Fibroblast of the aortic adventitia (primary cell): ENCODE results near the gene DUSP7. TPM values are rescaled to one million over a fixed set of nuclear protein-coding genes. Genes with fewer than 3 reads are reported as not detected.

Experiments
- DNase-seq: peaks from one replicate; pipeline ENCODE4 v3.0.0-alpha.2; 2010; ENCODE audit warnings: low read depth
- H3K4me3 ChIP-seq: 2 replicates; pipeline ENCODE4 v1.5.1; 2011; ENCODE audit warnings: low read depth, mild to moderate bottlenecking, control low read depth, low read length, moderate library complexity
- CTCF ChIP-seq: IDR thresholded peaks from 2 replicates; pipeline ENCODE4 v1.5.1; 2011; ENCODE audit warnings: mild to moderate bottlenecking, low read length, control low read depth, inconsistent platforms; ENCODE audit not compliant: insufficient read depth
- total RNA-seq: library from RNA; depleted of rRNA; stranded (reverse); fragments of >200 nt; gene quantifications from 2 replicates; pipeline ENCODE4 v1.2.3, GENCODE V29; 2012; ENCODE audit warnings: low replicate concordance

Gene DUSP7
- total RNA-seq, 1 donor = 12.8 TPM

- DNase-seq = no peak
- no peak for TF ChIP-seq CTCF
- no peak overlapping the region for H3K4me3 ChIP-seq
Measured at GRCh38 chr3:52022323-52023100, 33.9 kb downstream of the DUSP7 start.

- DNase-seq = no peak
- no peak for TF ChIP-seq CTCF
Measured at GRCh38 chr3:52021489-52022268, 34.7 kb downstream of the DUSP7 start.

DNA sequence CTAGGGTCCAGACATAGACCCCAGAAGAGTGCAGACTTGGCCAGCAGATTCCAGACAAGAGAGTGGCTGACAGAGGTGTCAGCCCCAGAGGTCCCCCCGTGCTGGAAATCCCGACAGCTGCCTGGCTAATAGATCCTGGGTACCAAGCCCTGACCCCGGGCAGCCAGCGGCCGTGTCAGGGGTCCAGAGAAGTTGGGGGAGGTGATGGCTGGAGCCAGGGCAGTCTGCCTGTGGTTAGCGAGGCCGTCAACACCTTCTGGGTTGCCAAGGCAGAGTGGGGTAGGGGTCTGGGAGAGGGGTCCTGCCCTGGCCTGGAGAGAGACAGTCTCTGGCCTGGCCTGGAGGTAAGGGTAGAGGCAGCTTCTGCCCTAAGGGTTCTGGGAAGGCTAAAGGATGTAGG lies 35.6 kb downstream of the DUSP7 start:
- TF ChIP-seq CTCF = no peak
- H3K4me3 ChIP-seq = no peak overlapping the region
- no peak for DNase-seq

More at GRCh38 chr3:52021489-52022268, 34.7 kb downstream of the DUSP7 start:
- H3K4me3 ChIP-seq = no peak overlapping the region

- no peak overlapping the region for H3K4me3 ChIP-seq
- no peak for TF ChIP-seq CTCF
- DNase-seq = no peak
Measured at GRCh38 chr3:52019352-52020080, 36.9 kb downstream of the DUSP7 start.

GRCh38 chr3:52018319-52019000 lies 37.9 kb downstream of the DUSP7 start:
- no peak for TF ChIP-seq CTCF
- DNase-seq = no peak
- H3K4me3 ChIP-seq = no peak overlapping the region

GRCh38 chr3:52017586-52017985 lies 38.8 kb downstream of the DUSP7 start:
- DNase-seq = no peak
- no peak overlapping the region for H3K4me3 ChIP-seq
- no peak for TF ChIP-seq CTCF
